ENCODE measurements around the gene GDF10.

Gene GDF10

DNA sequence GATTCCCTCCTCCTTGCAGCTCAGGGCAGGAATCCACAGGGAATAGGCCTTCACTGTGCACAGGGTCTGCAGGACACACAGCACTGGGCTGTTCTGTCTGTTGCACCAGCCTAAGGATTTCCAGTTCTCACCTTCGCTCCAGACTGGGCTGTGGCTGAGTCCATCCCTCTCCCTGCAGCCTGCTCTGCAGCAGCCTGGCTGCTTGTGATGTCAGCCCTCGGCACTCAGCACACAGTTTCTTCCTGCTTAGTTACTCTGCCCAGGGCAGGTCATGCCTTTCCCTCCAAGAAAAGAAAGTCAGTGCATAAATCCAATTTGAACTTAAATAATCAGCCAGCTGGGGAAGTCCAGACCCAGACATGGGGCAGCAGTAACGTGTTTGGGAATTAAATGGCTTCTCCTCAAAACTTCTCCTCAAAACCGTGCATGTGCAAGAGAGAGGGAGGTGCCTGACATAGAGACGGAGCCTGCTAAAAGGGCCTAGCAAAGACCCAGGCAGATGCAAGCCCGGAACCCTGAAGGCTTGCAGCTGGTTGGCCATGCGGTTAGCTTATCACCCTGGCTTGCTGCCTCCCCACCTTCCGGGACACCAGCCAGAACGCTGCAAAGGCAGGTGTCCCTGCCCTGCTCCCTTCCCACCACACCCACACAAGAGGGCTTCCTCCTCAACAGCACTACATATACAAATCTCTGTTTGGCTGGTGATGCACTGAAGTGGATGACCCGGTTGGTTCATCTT lies 11.4 kb downstream of the GDF10 start:
- DNase-seq (ENCODE audit: low read depth, low spot score): no peak
- no peak overlapping the region for H3K27ac ChIP-seq

GRCh38 chr10:47311932-47312662 lies 12.1 kb downstream of the GDF10 start:
- H3K27ac ChIP-seq: no peak overlapping the region
- peak; percentile 8 for DNase-seq (ENCODE audit: low read depth, low spot score)

DNA sequence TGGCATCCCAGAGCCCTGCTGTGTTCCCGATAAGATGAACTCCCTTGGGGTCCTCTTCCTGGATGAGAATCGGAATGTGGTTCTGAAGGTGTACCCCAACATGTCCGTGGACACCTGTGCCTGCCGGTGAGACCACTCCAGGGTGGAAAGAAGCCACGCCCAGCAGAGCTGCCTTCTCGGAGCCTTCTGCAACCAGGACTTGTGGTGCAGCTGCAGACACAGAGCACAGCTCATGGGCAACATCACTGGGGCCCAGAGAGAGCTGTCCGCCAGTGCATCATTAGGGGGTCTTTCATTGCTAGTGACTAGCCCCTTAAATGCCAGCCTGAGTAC lies 12.6 kb downstream of the GDF10 start:
- H3K27ac ChIP-seq: no peak overlapping the region
- DNase-seq (ENCODE audit: low read depth, low spot score): no peak

DNA sequence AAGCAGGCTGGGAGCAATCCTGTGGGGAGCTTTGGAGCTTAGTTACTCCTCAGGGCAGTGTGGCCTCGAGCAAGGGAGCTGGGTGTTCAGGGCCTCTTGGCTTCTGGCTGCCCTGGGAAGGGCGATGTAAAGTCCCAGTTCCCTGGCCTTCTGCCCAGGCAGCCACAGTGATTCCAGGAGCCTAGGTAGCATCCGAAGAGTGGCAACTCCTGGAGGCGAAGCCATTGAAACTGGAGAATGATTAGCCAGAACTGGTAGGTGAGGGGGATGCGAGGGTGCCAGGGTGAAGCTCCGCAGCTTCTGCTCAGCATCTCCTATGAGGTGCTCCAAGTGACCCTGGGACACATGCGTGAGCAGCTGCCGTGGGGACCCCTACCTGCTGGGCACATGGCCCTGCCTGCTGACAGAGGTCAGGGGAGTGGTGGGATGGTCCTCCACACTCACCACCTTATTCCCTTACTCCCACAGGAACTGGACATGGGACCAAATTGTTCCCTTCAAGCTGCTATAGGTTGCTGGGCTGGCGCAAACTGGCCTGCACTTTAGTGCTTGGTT lies 14.5 kb downstream of the GDF10 start:
- no peak overlapping the region for H3K27ac ChIP-seq
- DNase-seq (ENCODE audit: low read depth, low spot score): no peak

DNA sequence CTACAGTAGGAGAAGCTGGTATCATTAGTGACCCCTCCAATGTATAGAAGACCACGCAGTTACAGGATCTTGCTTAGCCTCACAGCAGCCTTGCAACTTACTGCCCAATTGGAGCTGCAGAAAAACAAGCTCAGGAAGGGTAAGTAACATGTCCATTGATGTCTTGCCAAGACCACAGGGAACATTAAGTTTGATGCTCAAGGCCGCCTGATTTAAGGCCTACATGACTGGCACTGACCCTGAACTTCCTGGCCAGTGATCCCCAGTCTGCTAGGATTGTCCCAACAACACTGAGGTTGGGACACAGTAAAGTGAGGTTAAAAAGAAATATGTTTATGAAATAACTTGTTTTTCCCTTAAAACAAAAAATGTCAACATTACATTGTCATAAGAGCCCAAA lies 15.4 kb downstream of the GDF10 start:
- no peak overlapping the region for H3K27ac ChIP-seq
- DNase-seq (ENCODE audit: low read depth, low spot score): no peak

DNA sequence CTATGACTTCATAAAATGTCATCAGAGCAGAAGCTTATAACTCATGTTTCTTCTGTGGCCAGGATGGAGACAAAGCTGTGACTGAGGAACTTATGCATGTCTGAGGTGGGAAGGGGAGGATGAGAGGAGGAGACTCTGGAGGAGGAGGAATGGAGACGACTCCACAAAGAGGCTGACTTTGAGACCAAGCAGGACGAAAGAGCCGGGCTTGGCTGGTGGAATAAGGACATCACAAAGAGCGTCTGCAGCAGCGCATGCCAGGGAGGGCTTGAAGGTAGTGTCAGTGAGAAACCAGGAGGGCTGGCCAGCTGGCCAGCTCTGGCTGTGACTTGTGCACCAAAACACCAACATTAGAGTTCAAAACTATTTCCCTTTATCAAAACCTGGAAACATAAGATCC lies 16.1 kb downstream of the GDF10 start:
- no peak overlapping the region for H3K27ac ChIP-seq
- DNase-seq (ENCODE audit: low read depth, low spot score): no peak

GRCh38 chr10:47317251-47317650 lies 17.3 kb downstream of the GDF10 start:
- no peak overlapping the region for H3K27ac ChIP-seq
- DNase-seq (ENCODE audit: low read depth, low spot score): no peak

- no peak overlapping the region for H3K27ac ChIP-seq
- DNase-seq (ENCODE audit: low read depth, low spot score): no peak
Observed at GRCh38 chr10:47318706-47319105, 18.7 kb downstream of the GDF10 start.

GRCh38 chr10:47319784-47320183 lies 19.8 kb downstream of the GDF10 start:
- H3K27ac ChIP-seq: no peak overlapping the region
- DNase-seq (ENCODE audit: low read depth, low spot score): no peak

GRCh38 chr10:47320812-47321211 lies 20.8 kb downstream of the GDF10 start:
- H3K27ac ChIP-seq: no peak overlapping the region

GRCh38 chr10:47321521-47322195 lies 21.7 kb downstream of the GDF10 start:
- H3K27ac ChIP-seq: no peak overlapping the region
- no peak for DNase-seq (ENCODE audit: low read depth, low spot score)

More at GRCh38 chr10:47320812-47321211, 20.8 kb downstream of the GDF10 start:
- no peak for DNase-seq (ENCODE audit: low read depth, low spot score)

DNA sequence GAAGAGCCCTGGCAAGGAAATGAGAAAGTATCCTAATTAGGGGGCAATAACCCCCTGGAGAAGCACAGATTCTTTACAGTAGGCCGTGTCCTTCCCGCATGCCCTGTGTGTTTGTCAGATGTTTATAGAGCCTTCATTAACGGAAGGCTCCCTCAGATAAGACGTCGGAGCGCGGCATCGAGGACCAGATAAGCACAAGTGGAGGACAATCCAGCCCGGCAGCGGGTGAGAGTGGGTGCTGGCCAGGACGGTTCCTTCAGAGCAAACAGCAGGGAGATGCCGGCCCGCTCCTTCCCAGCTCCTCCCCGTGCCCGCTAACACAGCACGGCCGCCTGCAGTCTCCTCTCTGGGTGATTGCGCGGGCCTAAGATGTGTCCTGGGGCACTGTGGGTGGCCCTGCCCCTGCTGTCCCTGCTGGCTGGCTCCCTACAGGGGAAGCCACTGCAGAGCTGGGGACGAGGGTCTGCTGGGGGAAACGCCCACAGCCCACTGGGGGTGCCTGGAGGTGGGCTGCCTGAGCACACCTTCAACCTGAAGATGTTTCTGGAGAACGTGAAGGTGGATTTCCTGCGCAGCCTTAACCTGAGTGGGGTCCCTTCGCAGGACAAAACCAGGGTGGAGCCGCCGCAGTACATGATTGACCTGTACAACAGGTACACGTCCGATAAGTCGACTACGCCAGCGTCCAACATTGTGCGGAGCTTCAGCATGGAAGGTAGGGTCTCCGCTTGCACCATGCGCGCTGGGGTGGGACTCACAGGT lies 22.5 kb downstream of the GDF10 start, which contains the start of gene GDF2:
GDF2 (plus strand) TSS at position 155 of the 762 bp plus-strand sequence; CDS start at position 370, 215 bp downstream.
- no peak for DNase-seq (ENCODE audit: low read depth, low spot score)
- H3K27ac ChIP-seq: no peak within 1 kb of the TSS

- no peak for DNase-seq (ENCODE audit: low read depth, low spot score)
- H3K27ac ChIP-seq: no peak overlapping the region
Observed at GRCh38 chr10:47323087-47323486, 23.1 kb downstream of the GDF10 start.

- no peak for DNase-seq (ENCODE audit: low read depth, low spot score)
- H3K27ac ChIP-seq: no peak overlapping the region
Observed at GRCh38 chr10:47323636-47324296, 23.8 kb downstream of the GDF10 start.

DNA sequence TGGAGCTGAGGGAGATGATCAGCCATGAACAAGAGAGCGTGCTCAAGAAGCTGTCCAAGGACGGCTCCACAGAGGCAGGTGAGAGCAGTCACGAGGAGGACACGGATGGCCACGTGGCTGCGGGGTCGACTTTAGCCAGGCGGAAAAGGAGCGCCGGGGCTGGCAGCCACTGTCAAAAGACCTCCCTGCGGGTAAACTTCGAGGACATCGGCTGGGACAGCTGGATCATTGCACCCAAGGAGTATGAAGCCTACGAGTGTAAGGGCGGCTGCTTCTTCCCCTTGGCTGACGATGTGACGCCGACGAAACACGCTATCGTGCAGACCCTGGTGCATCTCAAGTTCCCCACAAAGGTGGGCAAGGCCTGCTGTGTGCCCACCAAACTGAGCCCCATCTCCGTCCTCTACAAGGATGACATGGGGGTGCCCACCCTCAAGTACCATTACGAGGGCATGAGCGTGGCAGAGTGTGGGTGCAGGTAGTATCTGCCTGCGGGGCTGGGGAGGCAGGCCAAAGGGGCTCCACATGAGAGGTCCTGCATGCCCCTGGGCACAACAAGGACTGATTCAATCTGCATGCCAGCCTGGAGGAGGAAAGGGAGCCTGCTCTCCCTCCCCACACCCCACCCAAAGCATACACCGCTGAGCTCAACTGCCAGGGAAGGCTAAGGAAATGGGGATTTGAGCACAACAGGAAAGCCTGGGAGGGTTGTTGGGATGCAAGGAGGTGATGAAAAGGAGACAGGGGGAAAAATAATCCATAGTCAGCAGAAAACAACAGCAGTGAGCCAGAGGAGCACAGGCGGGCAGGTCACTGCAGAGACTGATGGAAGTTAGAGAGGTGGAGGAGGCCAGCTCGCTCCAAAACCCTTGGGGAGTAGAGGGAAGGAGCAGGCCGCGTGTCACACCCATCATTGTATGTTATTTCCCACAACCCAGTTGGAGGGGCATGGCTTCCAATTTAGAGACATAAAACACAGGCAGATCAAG lies 25.6 kb downstream of the GDF10 start:
- no peak overlapping the region for H3K27ac ChIP-seq
- no peak for DNase-seq (ENCODE audit: low read depth, low spot score)

DNA sequence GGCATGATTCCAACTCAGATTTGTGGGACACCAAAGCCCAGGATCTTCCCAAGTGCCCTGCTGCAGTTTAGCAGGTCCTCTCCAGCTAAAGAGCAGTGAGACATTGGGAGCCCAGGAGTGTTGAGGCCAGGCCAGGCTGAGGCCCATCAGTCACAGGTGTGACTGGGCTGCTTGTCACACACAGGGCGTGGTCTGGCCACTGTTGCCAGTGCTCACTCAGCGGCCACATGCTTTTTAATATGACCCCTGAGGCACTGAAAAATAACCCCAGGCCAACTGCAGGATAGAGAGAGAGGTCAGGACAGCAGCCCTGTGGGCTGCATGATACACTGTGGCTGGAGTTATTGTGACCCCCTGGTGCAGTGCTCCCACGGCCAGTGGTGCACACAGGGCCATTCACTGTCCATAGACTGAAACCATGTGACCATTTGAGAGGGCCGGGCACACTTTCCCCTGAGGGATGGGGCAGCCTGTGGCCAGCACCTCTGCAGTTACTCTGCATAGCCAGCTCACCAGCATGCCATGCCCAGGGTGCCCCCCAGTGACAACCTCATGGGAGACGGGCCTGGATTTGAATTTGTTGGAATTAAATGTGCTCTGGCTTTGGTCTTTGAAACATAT lies 26.4 kb downstream of the GDF10 start:
- H3K27ac ChIP-seq: no peak overlapping the region
- no peak for DNase-seq (ENCODE audit: low read depth, low spot score)

- H3K27ac ChIP-seq: no peak overlapping the region
- no peak for DNase-seq (ENCODE audit: low read depth, low spot score)
Observed at GRCh38 chr10:47326927-47327330, 26.9 kb downstream of the GDF10 start.

DNA sequence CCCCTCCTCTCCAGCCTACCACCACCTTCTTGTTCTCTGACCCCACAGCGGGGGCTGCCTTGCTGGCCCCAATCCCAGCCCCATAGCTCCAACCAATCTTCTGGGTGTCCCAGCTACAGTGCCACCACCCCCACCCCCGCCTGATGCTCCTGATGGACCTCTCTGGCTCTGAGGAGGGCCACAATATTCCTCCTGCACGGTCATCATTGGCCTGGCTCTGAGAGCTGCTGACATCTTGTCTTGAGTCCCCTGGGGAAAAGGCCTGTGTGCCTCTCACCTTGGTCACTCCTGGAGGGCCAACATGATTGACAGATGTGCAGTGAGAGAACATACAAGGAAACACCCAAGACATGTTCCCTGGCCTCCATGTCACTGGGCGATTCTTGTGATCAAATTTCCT lies 29.9 kb downstream of the GDF10 start:
- no peak for DNase-seq (ENCODE audit: low read depth, low spot score)
- no peak overlapping the region for H3K27ac ChIP-seq

Data from epithelial cell of prostate (primary cell).